Measurements from ENCODE around the gene EDARADD.

DNA sequence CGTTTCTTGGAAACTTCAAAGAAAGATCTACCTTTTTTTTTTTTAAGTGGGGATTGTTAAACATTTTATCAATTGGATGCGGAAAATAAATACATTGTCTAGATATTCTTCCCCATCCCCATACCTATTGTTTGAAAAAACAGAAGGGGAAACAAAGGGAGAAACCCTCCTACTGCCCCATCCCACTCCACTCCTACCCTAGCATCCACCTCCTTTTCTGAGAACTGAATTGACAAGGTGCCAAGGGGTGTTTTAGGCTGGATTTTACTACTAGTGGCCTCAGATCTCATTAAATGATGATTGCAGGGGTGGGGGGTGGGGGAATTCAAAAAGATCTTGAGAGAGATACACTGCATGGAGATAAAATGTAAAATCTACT is 2.6 kb downstream of the EDARADD start:
- no peak for TF ChIP-seq FOXA1 (IDR thresholded peaks at IDR 0.05)
- TF ChIP-seq, protein P1, sequence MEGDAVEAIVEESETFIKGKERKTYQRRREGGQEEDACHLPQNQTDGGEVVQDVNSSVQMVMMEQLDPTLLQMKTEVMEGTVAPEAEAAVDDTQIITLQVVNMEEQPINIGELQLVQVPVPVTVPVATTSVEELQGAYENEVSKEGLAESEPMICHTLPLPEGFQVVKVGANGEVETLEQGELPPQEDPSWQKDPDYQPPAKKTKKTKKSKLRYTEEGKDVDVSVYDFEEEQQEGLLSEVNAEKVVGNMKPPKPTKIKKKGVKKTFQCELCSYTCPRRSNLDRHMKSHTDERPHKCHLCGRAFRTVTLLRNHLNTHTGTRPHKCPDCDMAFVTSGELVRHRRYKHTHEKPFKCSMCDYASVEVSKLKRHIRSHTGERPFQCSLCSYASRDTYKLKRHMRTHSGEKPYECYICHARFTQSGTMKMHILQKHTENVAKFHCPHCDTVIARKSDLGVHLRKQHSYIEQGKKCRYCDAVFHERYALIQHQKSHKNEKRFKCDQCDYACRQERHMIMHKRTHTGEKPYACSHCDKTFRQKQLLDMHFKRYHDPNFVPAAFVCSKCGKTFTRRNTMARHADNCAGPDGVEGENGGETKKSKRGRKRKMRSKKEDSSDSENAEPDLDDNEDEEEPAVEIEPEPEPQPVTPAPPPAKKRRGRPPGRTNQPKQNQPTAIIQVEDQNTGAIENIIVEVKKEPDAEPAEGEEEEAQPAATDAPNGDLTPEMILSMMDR (IDR thresholded peaks at IDR 0.05; ENCODE audit: low read depth, low read length, missing input control): no peak
- no peak for TF ChIP-seq YY1 (IDR thresholded peaks at IDR 0.05)
- no peak for TF ChIP-seq SP1 (IDR thresholded peaks at IDR 0.05)

All from liver (tissue), 3 donors.